HCEC 1CT (cell line): ENCODE data around the gene SH3BP1.

Experiments used
- DNase-seq: peaks from one replicate; pipeline ENCODE4 v3.0.0-alpha.2; 2017

The SH3BP1 gene

GRCh38 chr22:37659066-37659896 is 19.8 kb downstream of the SH3BP1 start:
- DNase-seq: no peak

- DNase-seq: no peak
Observed at GRCh38 chr22:37659897-37660708, 20.6 kb downstream of the SH3BP1 start.

DNA sequence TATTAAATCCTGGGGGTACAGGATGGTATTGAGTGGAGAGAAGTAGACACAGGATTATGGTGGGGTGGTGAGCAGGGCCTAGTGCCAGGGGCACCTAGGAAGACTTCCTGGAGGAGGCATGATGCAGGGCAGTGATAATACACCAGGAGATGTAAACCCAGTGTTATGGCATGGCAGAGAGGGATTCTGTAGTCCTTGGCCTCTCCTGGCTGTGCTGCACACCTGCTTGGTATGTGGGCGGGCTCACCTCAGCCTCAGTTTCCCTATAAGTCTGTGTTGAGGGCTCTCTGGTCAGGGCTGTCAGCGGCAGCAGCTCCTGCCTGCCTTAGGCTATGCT is 21.2 kb downstream of the SH3BP1 start:
- DNase-seq: no peak

DNA sequence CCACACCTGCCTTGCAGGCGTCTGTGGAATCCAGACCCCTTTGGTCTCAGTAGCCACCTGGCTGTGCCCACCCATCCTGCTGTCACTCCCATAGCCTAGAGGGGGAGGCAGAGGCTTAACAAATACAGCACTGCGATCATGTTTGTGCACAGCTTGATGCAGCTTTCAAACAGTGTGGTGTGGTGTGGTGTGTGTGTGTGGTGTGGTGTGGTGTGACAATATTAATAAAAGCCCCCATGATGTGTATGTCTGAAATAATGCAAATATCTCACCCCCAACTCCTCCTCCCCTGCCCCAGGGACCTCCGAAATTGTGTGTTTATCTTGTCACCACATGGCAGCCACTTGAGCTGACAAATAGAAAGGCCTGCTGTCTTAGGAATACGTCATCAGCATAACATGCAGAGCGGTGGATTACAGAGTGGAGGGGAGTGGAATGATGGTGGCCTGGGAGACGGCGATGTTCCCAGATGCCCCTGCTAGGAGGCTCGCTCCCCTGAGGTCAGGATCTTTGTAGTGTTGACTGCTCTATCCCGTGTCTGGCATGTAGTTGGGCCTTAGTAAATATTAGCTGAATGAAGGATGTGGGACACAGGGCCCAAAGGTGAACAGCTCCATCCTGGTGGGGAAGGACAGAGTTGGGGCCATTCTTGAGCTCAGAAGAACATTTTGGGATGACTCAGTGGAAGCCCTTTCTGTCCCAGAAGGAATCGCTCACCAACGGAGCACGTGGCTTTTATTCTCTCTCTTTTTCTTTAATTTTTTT is 21.9 kb downstream of the SH3BP1 start:
- peak; percentile 69 for DNase-seq

DNA sequence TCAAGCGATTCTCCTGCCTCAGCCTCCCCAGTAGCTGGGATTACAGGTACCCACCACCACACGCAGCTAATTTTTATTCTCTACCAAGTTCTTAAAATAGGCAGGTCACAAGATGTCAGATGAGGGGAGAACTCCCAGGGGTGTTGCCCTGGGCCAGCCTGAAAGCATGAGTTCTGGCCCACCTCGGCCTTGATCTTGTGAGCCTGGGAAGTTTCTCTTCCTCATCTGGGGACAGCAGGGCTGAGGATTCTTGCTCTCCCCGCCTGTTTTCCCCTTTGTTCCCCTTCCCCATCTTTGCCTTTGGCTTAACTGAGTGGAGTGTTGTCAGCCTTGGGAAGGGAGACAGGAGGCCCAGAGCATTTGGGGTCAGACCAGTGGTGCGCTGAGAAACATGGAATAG is 22.6 kb downstream of the SH3BP1 start:
- no peak for DNase-seq

GRCh38 chr22:37663521-37664140 is 24.2 kb downstream of the SH3BP1 start:
- DNase-seq: peak; percentile 73

- DNase-seq: no peak
Observed at GRCh38 chr22:37664249-37665101, 25.0 kb downstream of the SH3BP1 start.

GRCh38 chr22:37665487-37665886 is 26.0 kb downstream of the SH3BP1 start:
- no peak for DNase-seq

DNA sequence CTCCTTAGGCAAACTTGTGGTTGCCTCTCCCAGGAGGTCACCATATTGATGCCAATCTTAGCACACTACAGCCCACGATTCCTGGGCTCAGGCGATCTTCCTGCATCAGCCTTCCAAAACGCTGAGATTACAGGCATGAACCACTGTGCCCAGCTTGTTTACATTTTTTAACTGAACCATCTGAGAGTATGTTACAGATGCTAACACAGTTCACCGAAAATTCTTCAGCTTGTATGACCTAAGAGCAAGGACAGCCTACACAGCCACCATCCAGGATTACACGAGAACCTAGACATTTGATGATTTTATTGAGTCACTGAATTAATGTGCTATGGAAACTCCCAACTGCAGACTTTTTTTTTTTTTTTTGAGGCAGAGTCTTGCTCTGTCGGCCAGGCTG is 30.1 kb downstream of the SH3BP1 start:
- DNase-seq: no peak

GRCh38 chr22:37672206-37672919 is 32.9 kb downstream of the SH3BP1 start:
- no peak for DNase-seq

DNA sequence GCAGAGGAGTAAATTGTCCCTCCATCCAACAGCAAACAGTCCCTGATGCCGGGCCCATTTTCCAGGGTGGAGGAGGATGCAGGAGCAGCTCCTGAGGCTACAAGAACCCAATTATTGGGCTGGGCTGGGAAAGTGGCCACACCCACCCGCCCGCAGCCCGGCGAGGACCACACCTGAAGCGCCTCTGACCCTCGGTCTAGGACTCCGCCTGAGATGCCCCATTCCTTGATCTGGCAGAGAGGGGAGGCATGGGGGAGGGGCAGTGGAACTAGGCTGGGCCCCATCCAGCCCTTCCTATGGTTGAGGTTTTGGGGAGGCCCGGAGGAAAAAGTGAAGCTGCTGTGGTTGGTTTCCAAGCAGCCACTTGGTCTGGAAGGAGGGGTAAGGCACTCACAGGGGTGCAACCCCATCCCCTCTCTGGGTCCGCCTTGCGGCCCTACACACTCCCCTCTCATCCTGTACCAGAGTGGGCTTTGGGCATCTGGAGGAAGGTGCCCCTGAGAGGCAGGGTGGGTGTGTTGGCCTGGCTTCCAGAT is 33.5 kb downstream of the SH3BP1 start:
- DNase-seq: no peak

DNA sequence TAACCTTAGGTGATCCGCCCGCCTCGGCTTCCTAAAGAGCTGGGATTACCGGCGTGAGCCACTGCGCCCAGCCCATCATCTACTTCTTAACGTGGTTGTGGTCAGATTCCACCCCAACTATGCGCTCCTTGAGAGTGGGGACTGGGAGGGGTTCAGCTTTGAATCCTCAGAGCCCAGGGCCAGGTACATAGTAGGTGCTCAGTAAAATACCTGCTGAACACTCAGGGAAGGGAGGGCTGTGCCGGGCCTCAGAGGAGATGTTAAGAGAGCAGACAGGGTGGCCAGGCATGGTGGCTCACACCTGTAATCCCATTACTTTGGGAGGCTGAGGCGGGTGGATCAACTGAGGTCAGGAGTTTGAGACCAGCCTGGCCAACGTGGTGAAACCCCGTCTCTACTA is 34.8 kb downstream of the SH3BP1 start:
- DNase-seq: no peak

GRCh38 chr22:37674951-37675929 is 35.8 kb downstream of the SH3BP1 start, which contains the start of gene LGALS1:
TSS of gene LGALS1 (plus strand) at chr22:37675636. CDS start at chr22:37675703, 67 bp downstream.
- DNase-seq: peak; percentile 97

GRCh38 chr22:37675930-37676735 is 36.7 kb downstream of the SH3BP1 start:
- DNase-seq: peak; percentile 28

GRCh38 chr22:37676736-37677492 is 37.4 kb downstream of the SH3BP1 start:
- peak; percentile 97 for DNase-seq

GRCh38 chr22:37677493-37677974 is 38.1 kb downstream of the SH3BP1 start:
- no peak for DNase-seq

DNA sequence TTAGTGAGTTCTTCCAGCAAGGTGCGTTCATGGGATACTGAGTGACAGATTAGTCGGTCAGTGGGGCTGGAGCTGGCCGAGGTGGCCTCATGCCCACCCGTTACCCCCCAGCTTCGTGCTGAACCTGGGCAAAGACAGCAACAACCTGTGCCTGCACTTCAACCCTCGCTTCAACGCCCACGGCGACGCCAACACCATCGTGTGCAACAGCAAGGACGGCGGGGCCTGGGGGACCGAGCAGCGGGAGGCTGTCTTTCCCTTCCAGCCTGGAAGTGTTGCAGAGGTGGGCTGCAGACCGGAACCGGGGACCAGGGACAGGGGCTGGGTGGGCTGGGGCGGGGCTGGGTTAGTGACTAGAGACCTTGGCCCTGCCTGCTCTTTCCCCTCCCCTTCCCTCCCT is 38.9 kb downstream of the SH3BP1 start:
- no peak for DNase-seq

DNA sequence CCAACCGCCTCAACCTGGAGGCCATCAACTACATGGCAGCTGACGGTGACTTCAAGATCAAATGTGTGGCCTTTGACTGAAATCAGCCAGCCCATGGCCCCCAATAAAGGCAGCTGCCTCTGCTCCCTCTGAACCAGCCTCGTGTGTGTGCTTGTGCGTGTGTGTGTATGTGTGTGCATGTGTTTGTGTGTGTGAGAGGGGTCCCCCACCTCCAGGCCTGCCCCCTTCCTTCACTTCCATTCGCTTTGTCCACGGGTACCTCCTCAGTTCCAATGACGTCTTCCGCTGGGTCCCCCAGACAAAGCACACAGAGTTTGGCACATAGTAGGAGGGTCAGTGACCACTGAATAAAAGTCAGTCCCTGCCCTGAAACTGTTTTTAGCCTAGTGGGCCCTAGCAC is 40.2 kb downstream of the SH3BP1 start:
- DNase-seq: no peak
